ENCODE measurements around the gene ANAPC2. TPM values are rescaled to one million over a fixed set of nuclear protein-coding genes. Genes with fewer than 3 reads are reported as not detected.

ANAPC2 gene
- total and polyA plus RNA-seq, 4 donors, result 31.9 to 60.9 (median 41.1) TPM

GRCh38 chr9:137134191-137134590 lies 54.2 kb downstream of the ANAPC2 start:
- Histone ChIP-seq H3K9ac (ENCODE audit: insufficient read depth in 1 of 2, low read length in 2 of 2) (no peak overlapping the region), H3K9me3 (ENCODE audit: control insufficient read depth in 4 of 4, insufficient read depth in 3 of 4, low read length in 3 of 4) (peaks cover 0 to 9% (median 0%) of the 10 kb centered on the region in 4 donors), H3K27ac (ENCODE audit: low read depth in 1 of 2, low read length in 1 of 2) (no peak overlapping the region), H3K4me3 (no peak overlapping the region), H3K4me1 (ENCODE audit: control insufficient read depth in 5 of 5, insufficient read depth in 5 of 5, low read length in 5 of 5) (peaks cover 0 to 7% (median 0%) of the 10 kb centered on the region in 5 donors), H3K27me3 (ENCODE audit: control insufficient read depth in 3 of 3, insufficient read depth in 3 of 3, low read length in 2 of 3) (peaks cover 10 to 31% (median 19%) of the 10 kb centered on the region in 3 donors), H3K36me3 (ENCODE audit: control insufficient read depth in 4 of 4, insufficient read depth in 4 of 4, low read length in 4 of 4) (no peaks in the 10 kb centered on the region)
- 87% methylated on average over 4 of the region's 4 CpGs for WGBS, 2 donors
- ATAC-seq (ENCODE audit: insufficient read depth, low FRiP score) (no peak), DNase-seq (no peak)
- TF ChIP-seq CTCF (IDR thresholded peaks at IDR 0.05; ENCODE audit: control extremely low read depth, extremely low read depth), result no peak

GRCh38 chr9:137130176-137130755 lies 58.1 kb downstream of the ANAPC2 start:
- no peak for TF ChIP-seq CTCF (IDR thresholded peaks at IDR 0.05; ENCODE audit: control extremely low read depth, extremely low read depth)
- H3K27me3 ChIP-seq (ENCODE audit: control insufficient read depth in 3 of 3, insufficient read depth in 3 of 3, low read length in 2 of 3), result peaks cover 0 to 7% (median 0%) of the 10 kb centered on the region in 3 donors
- WGBS, 2 donors, result 6 to 8% methylated on average over 57 to 58 of the region's 58 CpGs

GRCh38 chr9:137129456-137130175 lies 58.7 kb downstream of the ANAPC2 start:
- Histone ChIP-seq H3K4me3 (peak overlapping the region; percentile 76), H3K4me1 (ENCODE audit: control insufficient read depth in 5 of 5, insufficient read depth in 5 of 5, low read length in 5 of 5) (peaks cover 0 to 16% (median 6%) of the 10 kb centered on the region in 5 donors), H3K27ac (ENCODE audit: low read depth in 1 of 2, low read length in 1 of 2) (peak overlapping the region; percentile 65 to 80), H3K27me3 (ENCODE audit: control insufficient read depth in 3 of 3, insufficient read depth in 3 of 3, low read length in 2 of 3) (peaks cover 0 to 7% (median 0%) of the 10 kb centered on the region in 3 donors), H3K9ac (ENCODE audit: insufficient read depth in 1 of 2, low read length in 2 of 2) (no peak overlapping the region), H3K9me3 (ENCODE audit: control insufficient read depth in 4 of 4, insufficient read depth in 3 of 4, low read length in 3 of 4) (peaks cover 0 to 5% (median 0%) of the 10 kb centered on the region in 4 donors), H3K36me3 (ENCODE audit: control insufficient read depth in 4 of 4, insufficient read depth in 4 of 4, low read length in 4 of 4) (no peaks in the 10 kb centered on the region)
- DNase-seq (peak; percentile 83 to 92 (median 87)), ATAC-seq (ENCODE audit: insufficient read depth, low FRiP score) (peak; percentile 97)
- TF ChIP-seq CTCF (IDR thresholded peaks at IDR 0.05; ENCODE audit: control extremely low read depth, extremely low read depth), result no peak
- 1 to 2% methylated on average over 65 to 86 of the region's 86 CpGs for WGBS, 2 donors

More at GRCh38 chr9:137130176-137130755, 58.1 kb downstream of the ANAPC2 start:
- no peaks in the 10 kb centered on the region for H3K36me3 ChIP-seq (ENCODE audit: control insufficient read depth in 4 of 4, insufficient read depth in 4 of 4, low read length in 4 of 4)
- H3K9me3 ChIP-seq (ENCODE audit: control insufficient read depth in 4 of 4, insufficient read depth in 3 of 4, low read length in 3 of 4), result peaks cover 0 to 5% (median 0%) of the 10 kb centered on the region in 4 donors
- H3K4me3 ChIP-seq, result peak overlapping the region; percentile 76
- DNase-seq, result no peak
- H3K4me1 ChIP-seq (ENCODE audit: control insufficient read depth in 5 of 5, insufficient read depth in 5 of 5, low read length in 5 of 5), result peaks cover 0 to 16% (median 6%) of the 10 kb centered on the region in 5 donors
- no peak overlapping the region for H3K9ac ChIP-seq (ENCODE audit: insufficient read depth in 1 of 2, low read length in 2 of 2)
- ATAC-seq (ENCODE audit: insufficient read depth, low FRiP score), result no peak
- peak overlapping the region; percentile 59 to 80 for H3K27ac ChIP-seq (ENCODE audit: low read depth in 1 of 2, low read length in 1 of 2)
